Epithelial cell of proximal tubule (primary cell): ENCODE measurements around the gene MAD2L2. TPM values are rescaled to one million over a fixed set of nuclear protein-coding genes. Genes with fewer than 3 reads are reported as not detected.
A peak's percentile ranks its signal among the peaks of the same experiment; 100 is the strongest.

Experiments
- DNase-seq: peaks from one replicate; pipeline ENCODE4 v3.0.0-alpha.2; 2011; ENCODE audit warnings: low read depth
- H3K4me3 ChIP-seq: 2 replicates; pipeline ENCODE4 v1.5.1; 2011; ENCODE audit warnings: low read depth, mild to moderate bottlenecking, low read length
- total RNA-seq: library from RNA; depleted of rRNA; stranded (reverse); fragments of >200 nt; gene quantifications from 2 replicates; pipeline ENCODE4 v1.2.3, GENCODE V29; 2015
- TF ChIP-seq, protein P1 (sequence below): conservative IDR thresholded peaks from 2 replicates; pipeline ENCODE4 v1.5.1; 2012; ENCODE audit warnings: low read depth, mild to moderate bottlenecking, low read length

The MAD2L2 gene
- total RNA-seq, 1 donor from 2014 or later, result 127 TPM

- TF ChIP-seq, protein P1, sequence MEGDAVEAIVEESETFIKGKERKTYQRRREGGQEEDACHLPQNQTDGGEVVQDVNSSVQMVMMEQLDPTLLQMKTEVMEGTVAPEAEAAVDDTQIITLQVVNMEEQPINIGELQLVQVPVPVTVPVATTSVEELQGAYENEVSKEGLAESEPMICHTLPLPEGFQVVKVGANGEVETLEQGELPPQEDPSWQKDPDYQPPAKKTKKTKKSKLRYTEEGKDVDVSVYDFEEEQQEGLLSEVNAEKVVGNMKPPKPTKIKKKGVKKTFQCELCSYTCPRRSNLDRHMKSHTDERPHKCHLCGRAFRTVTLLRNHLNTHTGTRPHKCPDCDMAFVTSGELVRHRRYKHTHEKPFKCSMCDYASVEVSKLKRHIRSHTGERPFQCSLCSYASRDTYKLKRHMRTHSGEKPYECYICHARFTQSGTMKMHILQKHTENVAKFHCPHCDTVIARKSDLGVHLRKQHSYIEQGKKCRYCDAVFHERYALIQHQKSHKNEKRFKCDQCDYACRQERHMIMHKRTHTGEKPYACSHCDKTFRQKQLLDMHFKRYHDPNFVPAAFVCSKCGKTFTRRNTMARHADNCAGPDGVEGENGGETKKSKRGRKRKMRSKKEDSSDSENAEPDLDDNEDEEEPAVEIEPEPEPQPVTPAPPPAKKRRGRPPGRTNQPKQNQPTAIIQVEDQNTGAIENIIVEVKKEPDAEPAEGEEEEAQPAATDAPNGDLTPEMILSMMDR, result no peak
- peak overlapping the region; percentile 68 for H3K4me3 ChIP-seq
- DNase-seq, result no peak
Measured at GRCh38 chr1:11653861-11654136, 27.1 kb downstream of the MAD2L2 start.

GRCh38 chr1:11653101-11653860, 27.7 kb downstream of the MAD2L2 start:
- TF ChIP-seq, protein P1, result no peak
- no peak for DNase-seq
- no peak overlapping the region for H3K4me3 ChIP-seq

DNA sequence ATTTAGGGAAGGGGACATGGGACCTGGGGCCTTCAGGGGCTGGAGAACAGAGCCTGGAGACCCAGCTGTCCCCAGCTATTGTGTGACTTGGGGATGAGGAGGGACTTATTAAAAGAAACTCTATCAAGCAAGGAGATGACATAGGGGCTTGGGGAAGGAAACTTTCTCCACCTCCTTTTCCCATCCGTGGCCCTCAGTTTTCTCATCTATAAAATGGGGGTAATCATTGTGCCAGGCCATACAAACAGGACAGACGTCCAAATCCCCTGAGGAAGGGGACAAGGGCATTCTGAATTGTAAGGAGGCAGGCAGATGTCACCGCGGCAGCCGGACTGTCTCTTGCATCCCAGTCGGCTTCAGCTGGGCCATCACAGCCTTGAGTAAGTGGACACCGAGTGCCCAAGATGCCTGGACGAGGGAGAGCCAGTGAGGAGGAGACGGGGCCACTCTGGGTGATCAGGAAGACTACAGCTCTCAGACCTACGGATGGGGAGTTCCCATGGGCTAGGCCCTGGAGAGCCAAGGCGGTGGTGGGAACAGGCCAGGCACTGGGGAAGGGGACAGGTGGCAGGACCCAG, 28.7 kb downstream of the MAD2L2 start:
- DNase-seq, result no peak
- TF ChIP-seq, protein P1, result no peak
- H3K4me3 ChIP-seq, result no peak overlapping the region

DNA sequence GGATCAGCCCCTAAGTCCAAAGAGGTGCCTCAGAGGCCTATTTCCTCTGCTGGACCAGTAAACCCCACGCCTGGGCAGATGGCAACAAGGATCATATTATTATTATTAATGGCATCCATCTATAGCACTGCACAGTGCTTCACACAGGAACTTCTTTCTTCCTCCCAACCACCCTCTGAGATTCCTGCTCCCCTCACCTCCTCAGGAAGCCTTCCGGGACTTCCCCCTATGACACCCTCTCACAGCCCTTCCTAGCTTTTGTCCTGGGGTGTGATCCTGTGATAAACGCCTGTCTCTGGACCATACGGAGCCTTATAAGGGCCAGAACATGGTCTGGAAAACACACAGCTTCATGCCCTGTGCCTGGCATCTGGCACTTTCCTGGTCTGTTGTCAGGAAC, 29.9 kb downstream of the MAD2L2 start:
- no peak for DNase-seq
- no peak overlapping the region for H3K4me3 ChIP-seq
- TF ChIP-seq, protein P1, result no peak

DNA sequence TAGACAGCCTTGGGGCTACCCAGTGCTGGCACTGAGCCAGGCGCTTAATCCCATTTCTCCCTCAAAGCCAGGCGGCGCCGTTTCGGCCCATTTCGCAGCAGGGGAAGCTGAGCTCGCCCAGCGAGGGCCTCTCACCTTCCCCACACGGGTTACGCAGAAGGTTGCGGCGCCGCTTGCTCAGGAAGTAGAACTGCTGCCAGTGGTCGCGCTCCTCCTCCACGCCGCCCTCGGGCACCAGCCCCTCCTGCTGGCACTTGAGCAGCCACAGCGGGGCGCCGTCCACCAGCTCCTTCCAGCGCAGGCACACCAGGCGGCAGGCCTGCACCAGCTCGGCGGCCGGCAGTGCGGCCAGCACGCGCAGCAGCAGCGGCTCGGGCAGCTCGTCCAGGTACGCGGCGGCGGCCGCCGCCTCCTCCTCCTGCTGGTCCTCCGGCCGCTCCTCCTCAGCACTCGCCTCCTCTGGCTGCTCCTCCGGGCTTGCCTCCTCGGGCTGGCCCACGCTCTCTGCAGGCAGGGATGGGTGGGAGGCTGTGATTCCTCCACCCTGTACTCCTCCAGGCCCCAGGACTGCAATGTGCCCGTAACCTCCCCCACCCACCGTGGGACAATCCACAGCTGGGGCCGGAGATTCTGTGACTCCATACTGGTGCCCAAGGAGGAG, 30.5 kb downstream of the MAD2L2 start:
- H3K4me3 ChIP-seq, result peak overlapping the region; percentile 26
- DNase-seq, result no peak
- TF ChIP-seq, protein P1, result peak; percentile 72

GRCh38 chr1:11649624-11650330, 31.2 kb downstream of the MAD2L2 start:
- no peak for DNase-seq
- peak overlapping the region; percentile 26 for H3K4me3 ChIP-seq
- TF ChIP-seq, protein P1, result no peak
